ENCODE results near the gene DPH7.
"Not testable (repeated sequence)": the region's sequence is repeated elsewhere in the genome, so short reads cannot be mapped to it uniquely, and the experiment has no call there.

DPH7 gene

GRCh38 chr9:137545123-137545522, 33.6 kb downstream of the DPH7 start:
- peak; percentile 11 for DNase-seq (ENCODE audit: low read depth)

- DNase-seq (ENCODE audit: low read depth), result no peak
Observed at GRCh38 chr9:137544176-137544760, 34.5 kb downstream of the DPH7 start.

DNA sequence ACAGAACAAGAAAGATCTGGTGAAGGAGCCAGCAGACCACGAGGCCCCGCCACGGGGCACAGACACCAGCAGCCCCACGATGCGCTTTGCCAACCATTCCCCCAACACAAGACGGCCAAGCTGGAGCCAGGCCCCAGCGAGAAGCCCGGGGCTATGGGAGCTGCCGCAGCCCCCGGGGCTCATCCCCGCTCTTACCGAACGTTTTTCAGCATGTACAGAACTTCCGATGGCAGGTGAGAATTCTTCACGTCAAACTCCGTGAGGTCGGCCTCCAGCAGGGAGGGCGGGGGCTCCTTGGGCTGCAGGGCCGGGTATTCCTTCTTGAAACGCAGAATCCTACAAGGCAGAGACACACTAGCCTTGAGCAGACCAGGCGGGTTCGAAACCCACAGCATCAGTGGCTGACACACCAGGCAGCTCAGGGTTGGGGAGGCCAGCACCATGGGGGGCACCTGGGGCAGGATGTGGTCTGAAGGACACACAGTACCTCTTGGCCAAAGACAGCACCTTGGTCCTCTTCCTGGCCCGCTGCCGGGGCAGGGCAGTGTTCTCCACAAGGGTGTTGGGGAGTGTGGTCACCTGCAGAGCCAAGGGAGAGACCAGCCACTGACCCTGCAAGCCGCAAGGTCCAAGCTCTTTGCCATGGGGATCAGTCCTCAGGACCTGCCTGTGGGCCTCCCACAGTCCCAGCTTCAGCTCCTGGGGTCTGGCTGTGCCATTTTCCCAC, 35.3 kb downstream of the DPH7 start:
- DNase-seq (ENCODE audit: low read depth), result no peak

GRCh38 chr9:137542486-137542885, 36.2 kb downstream of the DPH7 start:
- no peak for DNase-seq (ENCODE audit: low read depth)

DNA sequence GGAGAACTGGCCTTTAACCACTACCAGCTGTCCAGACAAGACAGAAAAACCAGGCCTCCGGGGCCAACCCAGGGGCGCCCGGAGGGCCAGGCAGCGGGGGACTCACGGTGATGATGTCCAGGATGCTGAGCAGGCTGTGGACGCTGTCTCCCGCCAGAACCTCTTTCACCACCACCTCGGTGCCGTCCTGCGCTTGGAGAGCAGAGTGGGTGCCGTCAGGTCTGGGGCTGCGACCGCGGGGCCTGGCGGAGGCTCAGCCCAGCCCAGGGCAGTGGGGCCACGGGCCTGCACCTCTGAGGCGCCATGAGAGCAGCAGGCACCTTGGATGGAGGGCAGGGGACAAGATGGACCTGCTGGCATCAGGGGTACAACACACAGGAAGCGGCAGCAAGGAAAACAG, 38.2 kb downstream of the DPH7 start:
- DNase-seq (ENCODE audit: low read depth), result no peak

- DNase-seq (ENCODE audit: low read depth), result no peak
Observed at GRCh38 chr9:137538058-137538457, 40.7 kb downstream of the DPH7 start.

DNA sequence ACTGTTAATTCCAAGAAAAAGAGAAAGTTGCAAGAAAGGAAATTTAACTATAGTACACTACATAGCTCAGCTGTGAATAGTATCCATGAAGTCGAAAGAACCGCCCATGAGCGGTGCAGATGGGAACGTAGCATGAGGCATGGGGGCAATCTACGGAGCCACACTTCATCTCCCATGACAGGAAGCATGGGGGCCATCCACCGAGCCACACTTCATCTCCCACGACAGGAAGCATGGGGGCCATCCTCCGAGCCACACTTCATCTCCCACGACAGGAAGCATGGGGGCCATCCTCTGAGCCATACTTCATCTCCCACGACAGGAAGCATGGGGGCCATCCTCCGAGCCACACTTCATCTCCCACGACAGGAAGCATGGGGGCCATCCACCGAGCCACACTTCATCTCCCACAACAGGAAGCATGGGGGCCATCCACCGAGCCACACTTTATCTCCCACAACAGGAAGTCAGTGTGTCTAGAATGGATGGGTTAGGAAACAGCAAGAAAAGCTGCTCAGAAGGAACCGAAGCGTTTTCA, 42.1 kb downstream of the DPH7 start:
- DNase-seq (ENCODE audit: low read depth), result not testable (repeated sequence)

DNA sequence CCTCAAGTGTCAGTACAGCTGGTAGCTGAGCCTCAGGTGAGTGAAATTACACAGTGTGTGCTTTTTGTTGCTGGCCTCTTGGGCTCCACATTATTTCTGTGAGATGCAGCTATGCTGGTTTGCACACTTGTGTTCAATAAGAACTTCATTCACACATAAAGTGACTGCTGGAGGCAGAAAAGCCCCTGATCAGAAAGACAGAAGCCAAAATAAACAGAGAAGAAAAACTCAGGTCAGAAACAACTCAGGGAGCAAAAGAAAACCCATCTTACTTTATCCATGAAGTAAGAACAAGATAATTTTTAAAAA, 43.7 kb downstream of the DPH7 start:
- no peak for DNase-seq (ENCODE audit: low read depth)

GRCh38 chr9:137534256-137535119, 44.2 kb downstream of the DPH7 start:
- peak; percentile 20 for DNase-seq (ENCODE audit: low read depth)

DNA sequence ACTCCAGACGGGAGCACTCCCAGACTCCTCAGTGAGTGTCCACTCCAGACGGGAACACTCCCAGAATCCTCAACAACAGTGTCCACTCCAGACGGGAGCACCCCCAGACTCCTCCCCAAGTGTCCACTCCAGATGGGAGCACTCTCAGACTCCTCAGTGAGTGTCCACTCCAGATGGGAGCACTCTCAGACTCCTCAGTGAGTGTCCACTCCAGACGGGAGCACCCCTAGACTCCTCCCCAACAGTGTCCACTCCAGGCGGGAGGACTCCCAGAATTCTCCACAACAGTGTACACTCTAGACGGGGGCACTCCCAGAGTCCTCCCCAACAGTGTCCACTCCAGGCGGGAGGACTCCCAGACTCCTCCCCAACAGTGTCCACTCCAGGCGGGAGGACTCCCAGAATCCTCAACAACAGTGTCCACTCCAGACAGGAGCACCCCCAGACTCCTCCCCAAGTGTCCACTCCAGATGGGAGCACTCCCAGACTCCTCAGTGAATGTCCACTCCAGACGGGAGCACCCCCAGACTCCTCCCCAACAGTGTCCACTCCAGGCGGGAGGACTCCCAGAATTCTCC, 45.7 kb downstream of the DPH7 start:
- not testable (repeated sequence) for DNase-seq (ENCODE audit: low read depth)

GRCh38 chr9:137531099-137531765, 47.5 kb downstream of the DPH7 start:
- DNase-seq (ENCODE audit: low read depth), result no peak

DNA sequence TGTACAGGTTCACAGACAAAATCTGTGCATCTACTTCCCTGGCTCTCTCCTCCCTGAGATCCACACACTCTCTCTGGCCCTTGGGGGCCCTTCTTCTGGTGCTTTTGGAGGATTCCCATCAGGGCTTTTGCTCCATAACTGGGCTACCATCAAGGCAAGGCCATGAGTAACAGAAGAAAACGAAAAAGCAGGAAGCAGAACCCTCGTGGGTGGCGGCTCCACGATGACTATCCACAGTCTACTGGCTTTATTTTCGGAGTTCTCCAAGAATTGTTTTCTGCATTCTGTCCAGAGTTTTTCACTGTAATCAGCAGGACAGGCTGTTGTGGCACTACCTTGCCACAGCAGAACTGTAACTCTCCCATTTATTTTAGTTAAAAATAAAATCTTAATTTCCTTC, 48.4 kb downstream of the DPH7 start:
- no peak for DNase-seq (ENCODE audit: low read depth)

- no peak for DNase-seq (ENCODE audit: low read depth)
Observed at GRCh38 chr9:137524981-137525317, 53.8 kb downstream of the DPH7 start.

DNA sequence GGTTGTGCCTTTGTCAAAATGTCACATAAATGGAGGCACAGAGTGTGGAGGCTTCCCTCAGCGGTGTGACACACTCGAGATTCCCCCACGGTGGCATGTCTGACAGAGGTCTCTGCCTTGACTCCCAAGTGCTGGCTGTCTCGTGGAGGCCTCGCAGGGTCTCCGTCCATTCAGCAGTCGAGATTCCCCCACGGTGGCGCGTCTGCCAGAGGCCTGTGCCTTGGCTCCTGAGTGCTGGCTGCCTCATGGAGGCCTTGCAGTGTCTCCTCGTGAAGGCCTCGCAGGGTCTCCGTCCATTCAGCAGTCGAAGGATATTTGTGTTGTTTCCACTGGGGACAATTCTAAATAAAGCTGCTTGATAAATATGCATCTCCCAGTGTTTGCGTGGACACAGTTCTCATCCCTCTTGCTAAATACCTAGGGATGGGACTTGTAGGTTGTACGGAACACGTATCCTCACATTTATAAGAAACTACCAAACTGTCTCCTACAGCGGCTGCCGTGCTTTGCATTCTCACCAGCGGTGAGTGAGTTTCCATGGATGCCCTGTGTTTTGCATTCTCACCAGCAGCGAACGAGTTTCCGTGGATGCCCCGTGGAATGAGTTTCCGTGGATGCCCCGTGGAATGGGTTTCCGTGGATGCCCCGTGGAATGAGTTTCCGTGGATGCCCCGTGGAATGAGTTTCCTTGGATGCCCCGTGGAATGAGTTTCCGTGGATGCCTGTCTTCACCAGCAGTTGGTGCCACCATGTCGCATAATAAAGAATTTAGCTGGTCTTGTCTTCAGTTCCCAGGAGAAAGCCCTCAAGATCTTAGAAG, 54.4 kb downstream of the DPH7 start:
- no peak for DNase-seq (ENCODE audit: low read depth)

GRCh38 chr9:137522746-137523455, 55.8 kb downstream of the DPH7 start:
- DNase-seq (ENCODE audit: low read depth), result no peak

DNA sequence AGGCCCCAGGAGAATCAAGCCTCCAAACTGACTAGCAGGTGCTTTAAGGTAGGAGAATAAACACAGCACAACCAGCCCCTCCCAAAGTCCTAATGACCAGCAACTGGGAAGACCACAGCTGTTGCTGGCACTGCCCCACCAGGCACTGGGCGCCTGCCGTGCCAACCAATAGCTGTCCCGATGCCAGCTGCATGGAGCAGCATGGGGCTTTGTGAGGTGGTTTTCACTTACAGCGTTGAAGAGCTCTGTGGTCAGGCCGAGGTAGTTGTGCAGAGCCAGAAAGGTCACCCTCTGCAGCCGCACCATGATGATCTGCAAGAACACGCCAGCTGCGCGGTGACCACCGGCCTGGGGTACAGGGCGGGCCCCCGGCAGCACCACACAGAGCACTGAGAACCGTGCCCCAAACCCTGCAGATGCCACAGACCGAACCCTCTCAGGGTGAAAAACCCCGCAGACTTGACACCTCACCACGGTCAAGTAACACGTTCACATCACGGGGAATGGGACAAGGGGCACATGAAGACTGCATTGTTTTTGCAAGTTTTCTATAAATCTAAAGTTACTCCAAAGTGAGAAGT, 57.2 kb downstream of the DPH7 start:
- no peak for DNase-seq (ENCODE audit: low read depth)

DNA sequence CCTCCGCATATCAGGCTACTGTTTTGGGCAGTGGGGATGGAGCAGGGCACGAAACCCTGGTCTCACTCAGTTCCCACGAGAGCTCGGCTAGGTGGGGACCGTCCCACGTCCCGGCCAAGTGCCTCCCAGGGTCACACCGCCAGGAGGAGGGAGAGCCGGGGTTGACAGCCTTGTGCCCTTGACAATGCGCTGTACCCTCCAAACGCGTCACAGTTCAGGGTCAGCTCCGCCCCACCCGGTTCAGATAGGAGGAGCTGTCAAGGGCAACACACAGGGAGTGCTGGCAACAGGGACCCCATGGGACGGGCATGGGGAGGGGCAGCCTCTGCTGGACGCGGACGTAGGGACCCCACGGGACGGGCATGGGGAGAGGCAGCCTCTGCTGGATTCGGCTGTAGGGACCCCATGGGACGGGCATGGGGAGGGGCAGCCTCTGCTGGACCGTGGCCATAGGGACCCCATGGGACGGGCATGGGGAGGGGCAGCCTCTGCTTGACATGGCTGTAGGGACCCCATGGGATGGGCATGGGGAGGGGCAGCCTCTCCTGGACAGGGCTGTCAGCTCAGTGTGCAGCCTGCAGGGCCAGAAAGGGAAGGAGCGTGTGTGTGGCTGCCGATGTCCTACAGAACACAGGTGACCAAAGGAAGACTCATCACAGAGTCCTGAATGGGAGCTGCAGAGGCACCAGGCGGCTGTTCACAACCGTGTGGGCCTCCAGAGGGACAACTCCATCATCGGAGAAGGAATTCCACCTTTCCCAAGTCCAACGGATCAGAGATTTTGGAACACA, 57.9 kb downstream of the DPH7 start:
- DNase-seq (ENCODE audit: low read depth), result no peak

DNA sequence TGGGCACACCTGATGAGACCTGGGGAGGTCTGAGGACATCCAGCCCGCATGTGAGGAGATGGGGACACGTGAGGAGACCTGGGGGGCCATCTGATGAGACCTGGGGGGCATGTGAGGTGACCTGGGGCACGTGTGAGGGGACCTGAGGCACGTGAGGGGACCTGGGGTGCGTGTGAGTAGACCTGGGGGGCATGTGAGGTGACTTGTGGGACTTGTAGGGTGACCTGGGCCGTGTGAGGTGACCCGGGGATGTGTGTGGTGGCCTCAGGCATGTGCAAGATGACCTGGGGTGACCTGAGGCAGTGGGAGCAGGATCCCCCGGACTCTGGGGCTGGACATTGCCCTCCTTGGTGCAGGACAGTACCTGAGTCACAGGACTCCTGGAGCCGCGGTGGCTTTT, 59.2 kb downstream of the DPH7 start:
- DNase-seq (ENCODE audit: low read depth), result no peak
